Dermis blood vessel endothelial cell (primary cell): ENCODE results near the gene CENPU. TPM values are rescaled to one million over a fixed set of nuclear protein-coding genes. Genes with fewer than 3 reads are reported as not detected.
A peak's percentile ranks its signal among the peaks of the same experiment; 100 is the strongest.
"Not testable (repeated sequence)": the region's sequence is repeated elsewhere in the genome, so short reads cannot be mapped to it uniquely, and the experiment has no call there.

ENCODE experiments used
- DNase-seq: peaks from one replicate; pipeline ENCODE4 v3.0.0; 2010
- total RNA-seq: library from RNA; depleted of rRNA; stranded (reverse); fragments of >200 nt; gene quantifications from 2 replicates; pipeline ENCODE4 v1.2.3, GENCODE V29; 2014

CENPU gene
- total RNA-seq, 1 donor from 2014 or later, result 8.5 TPM

DNA sequence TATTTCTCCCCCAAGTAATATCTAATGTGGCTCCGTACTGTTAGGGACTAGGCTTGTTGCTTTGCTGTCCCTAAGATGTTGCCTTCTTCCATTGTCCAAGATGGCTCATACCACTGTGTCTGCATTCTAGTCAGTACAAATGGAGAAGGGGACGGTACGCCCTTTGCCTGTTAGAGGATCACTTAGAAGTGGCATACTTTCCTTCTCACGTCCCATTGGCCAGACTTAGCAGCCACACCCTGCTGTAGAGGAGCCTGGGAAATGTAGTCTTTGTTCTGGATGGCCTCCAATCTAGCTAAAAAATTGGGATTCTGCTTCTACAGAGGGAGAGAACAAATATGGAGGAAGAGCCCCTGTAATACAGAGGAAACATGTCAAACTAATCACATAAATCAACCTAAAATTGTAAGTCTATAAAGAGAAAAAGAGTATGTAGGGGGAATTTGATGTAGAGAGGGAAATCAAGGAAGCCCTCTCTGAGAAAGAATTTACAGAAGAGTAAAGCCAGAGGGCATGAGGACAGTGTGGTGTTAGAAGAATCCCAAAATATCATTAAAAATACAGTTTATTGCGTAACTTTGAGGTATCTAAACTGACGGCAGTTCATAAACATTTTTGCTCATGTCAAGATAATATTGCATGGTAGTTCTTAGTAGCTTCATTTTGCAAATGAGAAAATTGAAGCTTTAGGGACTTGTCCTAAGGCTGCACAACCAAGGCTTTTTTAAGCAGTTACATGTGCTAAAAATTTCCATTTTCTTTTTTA lies 69.3 kb downstream of the CENPU start:
- peak; percentile 23 for DNase-seq

DNA sequence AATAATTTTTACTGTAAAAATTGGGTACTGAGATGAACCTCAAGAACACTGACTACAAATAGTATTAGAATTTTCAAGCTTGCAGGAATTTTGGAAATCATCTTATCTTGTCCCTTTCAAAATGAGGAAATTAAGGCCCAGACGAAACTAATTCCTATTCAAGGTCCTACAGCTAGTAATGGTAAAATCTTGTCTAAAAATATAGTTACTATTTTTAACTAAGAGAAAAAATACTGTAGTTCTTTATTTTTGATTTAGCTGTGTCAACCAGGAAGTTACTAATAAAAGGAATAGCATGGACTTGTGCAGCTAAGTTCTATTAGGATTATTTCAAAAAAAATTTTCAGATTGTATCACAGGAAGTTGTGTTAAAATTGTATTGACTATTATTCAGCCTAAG lies 71.7 kb downstream of the CENPU start:
- no peak for DNase-seq

DNA sequence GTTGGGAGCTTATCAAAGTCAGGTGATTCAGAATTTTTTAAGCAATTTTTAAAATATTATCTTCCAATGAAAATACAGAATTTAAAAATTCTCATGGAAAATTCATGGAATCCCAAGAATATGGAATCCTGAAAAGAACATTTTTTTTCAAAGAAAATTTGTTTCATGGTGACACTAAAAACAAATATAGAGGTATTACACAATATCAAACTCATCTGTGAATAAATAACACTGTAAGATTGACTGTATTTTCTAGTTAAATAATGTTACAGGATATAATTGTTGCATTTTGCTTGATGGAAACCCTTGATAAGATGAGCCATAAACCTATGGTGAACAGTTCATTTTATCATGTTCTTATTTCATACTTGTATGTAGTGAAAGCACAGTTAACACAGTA lies 72.9 kb downstream of the CENPU start:
- DNase-seq, result no peak

DNA sequence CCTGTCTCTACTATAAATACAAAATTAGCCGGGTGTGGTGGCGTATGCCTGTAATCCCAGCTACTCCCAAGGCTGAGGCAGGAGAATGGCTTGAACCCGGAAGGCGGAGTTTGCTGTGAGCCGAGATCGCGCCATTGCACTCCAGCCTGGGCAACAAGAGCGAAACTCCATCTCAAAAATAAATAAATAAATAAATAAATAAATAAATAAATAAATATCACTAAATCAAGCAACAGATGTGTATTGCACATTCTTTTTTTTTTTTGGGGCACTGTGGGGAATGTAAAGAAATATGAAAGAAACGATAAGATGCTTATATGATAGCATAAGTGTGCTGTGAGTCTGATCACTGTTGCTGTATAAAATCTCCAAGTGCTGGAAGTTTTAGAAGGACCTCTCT lies 76.1 kb downstream of the CENPU start:
- DNase-seq, result not testable (repeated sequence)

DNA sequence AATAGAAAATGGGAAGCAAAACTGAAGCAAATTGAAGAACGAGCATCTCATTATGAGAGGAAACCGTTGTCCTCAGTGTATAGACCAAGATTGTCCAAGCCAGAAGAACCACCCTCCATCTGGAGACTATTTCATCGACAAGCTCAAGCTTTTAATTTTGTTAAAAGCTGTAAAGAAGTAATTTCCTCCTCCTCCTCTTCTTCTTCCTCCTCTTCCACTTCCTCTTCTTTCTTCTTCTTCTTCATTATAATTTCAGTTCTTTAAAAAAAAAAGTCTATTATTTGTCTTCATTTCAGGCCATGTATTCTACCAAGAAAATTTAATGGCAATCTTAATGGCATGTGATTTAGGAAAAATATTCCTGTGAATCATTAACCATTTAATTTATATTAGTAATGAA lies 76.8 kb downstream of the CENPU start:
- DNase-seq, result no peak

DNA sequence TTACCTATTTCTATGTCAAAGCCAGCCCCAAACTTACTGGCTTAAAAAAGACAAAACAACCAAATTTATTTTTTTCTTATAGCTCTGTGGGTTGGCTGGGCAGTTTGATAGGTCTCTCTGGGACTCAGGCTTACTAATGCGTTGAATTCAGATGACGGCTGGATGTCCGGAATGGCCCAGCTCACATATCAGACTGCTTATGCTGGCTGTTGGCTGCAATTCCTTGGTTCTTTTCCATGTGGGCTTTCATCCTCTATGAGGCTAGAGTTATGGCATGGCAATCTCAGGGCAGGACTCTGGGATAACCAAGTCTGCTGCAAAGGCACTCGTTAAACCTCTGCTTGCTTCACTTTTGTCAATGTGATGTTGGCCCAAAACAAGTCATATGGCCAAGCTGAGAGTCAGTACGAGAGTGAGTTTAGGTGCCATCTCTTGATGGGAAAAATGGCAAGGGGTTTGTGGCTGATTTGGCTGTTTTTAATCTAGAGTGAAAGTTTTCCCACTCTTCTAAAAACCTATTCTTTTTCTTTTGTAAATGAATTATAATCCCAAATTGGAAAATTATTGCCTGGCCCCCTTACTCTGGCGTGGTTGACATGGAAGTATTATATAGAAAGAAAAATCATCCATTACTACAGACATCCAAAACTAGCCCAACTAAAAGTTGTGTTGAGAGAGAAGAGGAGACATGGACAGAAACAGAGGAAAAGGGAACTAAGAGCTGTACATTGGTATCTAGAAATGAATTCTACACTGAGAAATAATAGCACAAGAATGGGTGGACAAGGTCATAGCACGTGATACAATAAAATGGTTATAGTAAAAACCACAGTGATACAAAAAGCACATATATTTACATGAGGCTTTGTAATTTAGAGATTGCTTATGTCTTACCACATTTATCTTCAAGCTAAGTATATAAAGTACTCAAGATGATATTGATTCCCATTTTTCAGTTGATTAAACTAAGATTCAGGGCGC lies 77.7 kb downstream of the CENPU start:
- DNase-seq, result no peak

DNA sequence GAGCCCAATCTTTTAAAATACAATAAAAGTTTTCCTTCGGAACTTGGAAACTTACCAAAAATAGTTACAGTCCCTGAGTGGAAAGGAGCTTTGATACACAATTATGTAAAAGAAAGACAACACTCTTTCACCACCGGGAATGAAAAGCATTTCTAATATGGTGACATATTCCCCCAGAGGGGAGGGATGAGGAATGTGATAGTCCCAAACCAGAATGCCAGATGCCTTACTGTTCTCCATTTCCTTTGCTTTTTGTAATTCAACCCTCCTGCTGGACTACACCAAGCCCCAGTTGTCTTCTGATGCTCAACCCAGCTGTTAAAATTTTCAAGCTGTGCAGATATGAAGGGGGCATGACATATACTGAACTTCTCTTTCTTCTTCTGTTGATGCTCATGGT lies 80.2 kb downstream of the CENPU start:
- no peak for DNase-seq

DNA sequence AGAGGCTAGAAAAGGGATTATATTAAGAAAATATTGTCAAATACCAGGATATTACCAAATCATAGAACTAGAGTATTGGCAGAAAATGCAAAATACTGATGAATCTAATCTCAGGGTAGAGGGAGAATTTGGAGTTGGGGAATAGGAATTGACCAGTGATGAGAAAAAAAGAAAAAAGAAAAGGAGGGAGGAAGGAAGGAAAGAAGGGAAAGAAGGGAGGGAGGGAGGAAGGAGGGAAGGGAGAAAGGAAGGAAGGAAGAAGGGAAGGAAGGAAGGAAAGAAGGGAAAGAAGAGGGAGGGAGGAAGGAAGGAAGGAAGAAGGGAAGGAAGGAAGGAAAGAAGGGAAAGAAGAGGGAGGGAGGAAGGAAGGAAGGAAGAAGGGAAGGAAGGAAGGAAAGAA lies 81.2 kb downstream of the CENPU start:
- DNase-seq, result not testable (repeated sequence)

DNA sequence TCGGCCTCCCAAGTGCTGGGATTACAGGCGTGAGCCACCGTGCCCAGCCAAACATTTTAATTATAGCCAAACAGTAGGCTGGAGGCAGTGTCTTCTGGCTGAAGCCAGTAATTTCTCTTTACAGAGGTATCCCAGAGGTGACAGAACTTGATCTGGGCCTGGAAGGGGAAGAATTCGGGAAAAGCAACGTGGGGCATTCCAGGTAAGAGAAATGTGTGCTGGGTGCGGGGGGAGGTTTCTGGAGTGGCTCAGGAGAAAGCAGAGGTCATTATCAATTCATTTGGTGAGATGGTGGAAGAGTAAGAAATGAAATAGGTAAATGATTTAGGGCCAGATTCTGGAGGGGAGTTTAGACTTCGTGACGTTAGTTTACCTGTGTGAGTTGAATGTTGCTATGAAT lies 82.0 kb downstream of the CENPU start:
- DNase-seq, result no peak

DNA sequence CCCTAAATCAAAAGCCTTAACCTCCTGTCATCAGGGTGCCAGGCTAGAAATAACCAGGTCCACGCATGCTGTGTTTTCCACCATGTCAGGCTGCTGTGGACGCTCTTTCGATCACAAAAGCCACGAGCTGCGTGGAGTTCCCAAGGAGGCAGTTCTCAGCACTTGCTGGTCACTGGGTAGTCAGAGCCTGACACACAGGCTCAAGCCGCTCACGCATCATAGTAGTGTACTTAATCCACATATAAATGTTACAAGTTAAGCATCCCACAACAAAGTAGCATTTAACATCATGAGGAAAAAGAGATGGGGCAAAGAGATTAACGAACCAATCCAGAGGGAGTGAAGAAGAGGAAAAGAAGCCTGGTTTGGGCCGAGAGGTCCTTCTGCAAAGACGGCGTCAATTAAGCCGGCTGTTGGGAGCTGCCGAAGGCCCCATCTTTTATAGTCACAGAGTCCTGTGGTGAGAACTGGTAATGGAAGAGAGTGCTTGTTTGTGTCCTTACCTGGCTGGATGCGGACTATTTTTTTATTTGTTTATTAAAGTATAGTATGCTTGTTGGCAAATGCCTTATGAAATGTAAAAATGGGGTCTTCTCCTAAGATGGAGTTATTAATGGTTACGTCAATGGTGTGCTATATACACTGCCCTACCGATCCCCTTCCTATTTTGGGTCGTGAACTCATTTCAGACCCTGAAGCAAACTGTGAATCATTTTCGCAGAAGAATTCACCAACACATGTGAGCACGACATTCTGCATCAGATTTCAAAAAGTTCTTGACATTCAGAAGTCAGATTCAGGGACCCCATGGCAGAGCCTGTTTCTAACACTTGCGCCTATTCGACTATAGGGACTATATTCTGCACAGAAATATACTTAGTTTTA lies 83.7 kb downstream of the CENPU start:
- DNase-seq, result peak; percentile 65

DNA sequence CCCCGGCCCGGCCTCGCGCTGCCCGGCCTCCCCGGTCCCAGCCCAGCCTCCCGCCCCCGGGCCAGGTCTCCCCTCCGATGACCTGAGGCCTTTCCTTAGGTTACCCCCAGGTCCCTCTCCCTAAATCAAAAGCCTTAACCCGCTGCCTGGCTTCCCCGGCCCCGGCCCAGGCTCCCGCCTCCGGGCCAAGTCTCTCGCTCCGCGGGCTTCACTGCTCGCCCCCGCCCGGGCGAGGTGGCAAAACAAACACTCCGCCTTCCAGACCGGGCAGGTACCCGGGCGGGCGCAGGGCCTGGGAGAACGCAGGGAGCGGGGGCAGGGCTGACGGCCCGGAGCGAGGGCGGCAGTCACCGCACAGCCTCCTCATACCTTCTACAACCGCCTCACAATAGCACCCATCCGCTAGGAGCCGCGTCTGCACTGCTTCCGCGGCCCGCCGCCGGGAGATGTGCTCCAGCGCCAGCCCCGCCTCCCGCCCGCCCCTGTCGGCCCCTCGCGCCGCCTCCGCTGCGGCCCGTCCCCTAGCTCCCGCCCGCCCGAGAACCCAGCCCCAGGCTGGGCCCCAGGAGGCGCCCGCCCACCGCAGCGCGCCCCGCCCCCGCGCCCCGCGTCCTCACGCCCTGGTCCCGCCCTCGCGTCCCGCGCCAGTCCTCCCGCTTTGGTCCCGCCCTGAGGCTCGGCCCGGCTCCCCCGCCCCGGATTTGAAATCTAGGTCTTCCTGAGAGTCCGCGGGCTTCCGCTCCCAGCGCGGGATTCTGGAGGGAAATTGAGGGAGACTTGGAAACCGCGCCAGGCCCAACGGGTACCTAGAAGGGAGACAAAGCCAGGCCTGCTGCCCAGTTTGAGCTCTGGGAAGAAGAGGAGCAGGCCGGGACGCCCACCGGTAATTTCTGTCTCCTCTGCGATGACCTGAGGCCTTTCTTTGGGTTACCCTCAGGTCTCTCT lies 84.6 kb downstream of the CENPU start, which contains the start of the genes CASP3 and PRIMPOL:
CASP3 (minus strand) TSS at position 422 of the 945 bp plus-strand sequence. CDS start 10,994 bp downstream, outside the sequence.
PRIMPOL (plus strand) TSS at position 713 of the 945 bp plus-strand sequence. CDS start 7,403 bp downstream, outside the sequence.
- DNase-seq, result peak; percentile 96

DNA sequence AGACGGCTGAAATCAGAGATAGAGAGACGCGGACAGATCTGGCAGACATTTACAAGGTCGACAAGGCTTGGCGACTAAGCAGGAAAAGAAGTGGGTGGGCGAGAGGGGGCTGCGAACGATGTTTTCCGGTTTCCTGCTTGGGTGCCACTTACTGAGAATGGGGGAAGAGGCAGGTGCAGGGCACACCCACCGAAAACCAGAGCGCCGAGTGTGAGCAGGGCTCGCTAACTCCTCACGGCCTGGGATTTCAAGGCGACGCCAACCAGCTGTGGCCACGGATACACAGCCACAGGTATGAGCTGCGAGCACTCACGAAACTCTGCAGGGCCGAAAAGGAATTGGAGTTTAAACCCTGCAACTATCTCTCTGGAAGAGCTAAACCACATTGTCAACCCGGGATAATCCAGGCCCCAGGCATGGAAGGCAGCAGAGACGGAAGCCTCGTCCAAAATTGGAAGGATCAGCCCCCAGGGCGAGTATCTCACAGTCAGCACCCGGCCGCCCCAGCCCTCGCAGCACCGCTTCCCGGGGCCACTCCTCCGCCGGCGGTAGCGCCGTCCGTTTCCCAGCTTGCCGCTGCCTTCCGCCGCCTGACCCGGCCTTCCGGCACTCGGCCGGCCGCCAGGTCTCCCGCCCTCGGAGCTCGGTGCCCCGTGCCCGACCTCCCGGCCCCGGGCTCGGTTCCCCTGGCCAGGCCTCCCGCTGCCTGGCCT lies 85.4 kb downstream of the CENPU start:
- peak; percentile 72 for DNase-seq

DNA sequence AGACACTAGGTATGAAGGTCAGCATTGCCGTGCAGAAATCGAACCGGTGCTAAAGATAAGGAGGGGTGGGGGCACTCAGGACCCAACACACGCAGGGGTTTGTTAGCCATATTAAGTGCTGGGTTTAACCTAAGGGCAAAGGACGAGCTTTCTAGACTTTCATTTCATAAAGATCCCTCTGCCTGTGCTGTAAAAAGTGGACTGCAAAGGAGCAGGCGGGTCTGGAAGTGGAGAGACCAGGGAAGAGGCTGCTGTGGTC lies 85.9 kb downstream of the CENPU start:
- DNase-seq, result no peak

DNA sequence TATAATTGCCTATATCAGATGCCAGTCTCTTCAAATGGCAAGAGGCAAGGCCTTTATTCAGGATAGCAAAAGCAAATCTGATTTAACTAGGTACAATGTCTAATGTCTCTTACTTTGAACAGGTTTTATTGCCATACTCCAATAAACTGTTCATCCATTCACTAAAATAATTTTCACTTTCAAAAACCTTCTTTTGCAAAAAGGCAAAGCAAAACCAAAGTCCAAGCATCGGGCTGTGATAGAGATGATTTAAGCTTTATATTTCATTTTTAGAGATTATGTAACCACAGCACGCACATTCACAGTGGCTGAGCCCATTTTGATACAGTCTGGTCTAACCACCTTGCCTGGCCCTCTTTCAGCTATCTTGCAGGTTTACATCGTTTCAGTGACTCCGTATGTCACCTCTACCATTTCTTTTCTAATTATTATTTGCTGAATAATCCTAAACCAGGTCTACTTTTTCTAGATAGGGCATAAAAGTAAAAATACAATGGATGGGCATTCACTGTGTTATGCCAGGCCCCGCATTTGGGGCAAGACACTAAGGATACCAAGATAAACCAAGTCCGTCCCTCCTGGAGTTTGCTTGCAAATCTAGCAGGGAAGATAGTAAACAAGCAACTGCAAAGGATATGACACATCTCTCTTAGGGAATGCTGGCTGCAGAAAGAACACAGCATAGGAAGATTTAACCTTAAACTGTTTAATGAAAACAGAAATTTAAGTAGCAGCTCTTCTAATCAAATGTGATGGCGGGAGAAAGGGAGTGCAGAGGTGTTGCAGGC lies 86.4 kb downstream of the CENPU start:
- peak; percentile 55 for DNase-seq

DNA sequence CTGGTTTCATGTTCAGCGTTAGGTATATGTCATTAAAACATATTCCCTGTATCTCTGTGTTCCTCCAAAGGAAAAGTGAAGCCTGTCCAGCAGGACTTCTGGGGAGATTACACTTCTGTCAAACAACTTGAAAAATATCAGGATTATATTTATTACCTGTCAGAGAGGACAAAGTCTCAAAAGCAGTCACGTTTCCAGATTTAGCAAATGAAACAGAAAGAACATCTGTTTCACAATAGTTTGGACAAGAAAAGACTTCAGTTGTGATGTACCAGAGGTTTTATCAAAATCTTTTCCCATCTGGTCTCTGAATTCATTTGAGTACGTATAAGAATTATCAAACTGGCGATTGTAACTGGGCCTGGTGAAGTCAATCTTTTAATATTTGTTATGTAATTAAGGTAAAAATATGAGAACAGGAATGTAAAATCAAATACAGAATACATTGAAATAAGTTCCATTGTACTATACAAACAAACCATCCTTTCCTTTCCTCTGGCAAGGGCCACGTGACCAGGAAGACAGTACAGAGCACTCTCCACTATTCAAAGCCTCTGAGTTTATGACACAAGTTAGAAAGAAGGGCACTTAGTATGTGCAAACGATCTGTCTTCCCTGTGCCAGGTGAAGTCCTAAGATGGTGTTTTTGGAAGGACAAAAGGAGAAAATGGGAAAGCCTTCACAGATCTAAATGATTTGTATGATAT lies 87.8 kb downstream of the CENPU start:
- DNase-seq, result peak; percentile 45

DNA sequence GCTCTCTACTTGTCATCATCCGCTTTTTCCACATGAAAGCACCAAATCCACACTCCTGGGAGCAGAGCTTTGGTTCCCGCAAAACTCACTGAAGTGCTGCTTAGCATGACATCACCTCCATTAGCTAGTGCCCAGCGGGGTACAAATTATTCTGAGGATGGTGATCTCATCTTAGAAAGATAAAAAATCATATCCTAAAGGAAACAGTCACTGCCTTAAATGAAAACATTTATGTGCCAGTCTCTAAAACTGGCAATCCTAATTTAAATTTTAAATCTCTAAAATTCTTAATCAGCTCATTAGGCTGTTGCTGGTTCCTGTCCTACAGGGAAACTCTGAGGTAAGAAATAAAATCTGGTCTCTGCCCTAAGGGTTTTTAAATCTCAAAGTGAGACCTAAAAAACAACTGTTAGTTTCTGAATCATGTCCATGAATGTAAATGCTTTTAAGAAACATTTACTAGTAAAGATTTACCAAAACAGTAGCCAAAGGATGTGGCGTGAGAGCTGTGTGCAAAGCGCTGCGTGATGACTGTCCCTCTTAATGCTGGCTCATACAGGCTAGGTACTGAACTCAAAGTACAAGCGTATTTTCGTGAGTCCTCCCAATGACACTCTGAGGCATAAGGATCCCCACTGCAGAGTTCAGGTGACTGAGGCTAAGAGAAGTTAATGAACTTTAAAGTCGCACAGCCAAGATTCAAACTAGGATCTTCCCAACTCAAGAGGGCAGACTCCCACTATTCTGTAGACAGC lies 89.2 kb downstream of the CENPU start:
- DNase-seq, result peak; percentile 58
